ENCODE data around the gene LZTS3. TPM values are rescaled to one million over a fixed set of nuclear protein-coding genes. Genes with fewer than 3 reads are reported as not detected.
A peak's percentile ranks its signal among the peaks of the same experiment; 100 is the strongest.
"Not testable (repeated sequence)": the region's sequence is repeated elsewhere in the genome, so short reads cannot be mapped to it uniquely, and the experiment has no call there.

LZTS3 gene
- total RNA-seq, 2 experiments from 2014 or later, result 0.42 to 0.53 TPM

DNA sequence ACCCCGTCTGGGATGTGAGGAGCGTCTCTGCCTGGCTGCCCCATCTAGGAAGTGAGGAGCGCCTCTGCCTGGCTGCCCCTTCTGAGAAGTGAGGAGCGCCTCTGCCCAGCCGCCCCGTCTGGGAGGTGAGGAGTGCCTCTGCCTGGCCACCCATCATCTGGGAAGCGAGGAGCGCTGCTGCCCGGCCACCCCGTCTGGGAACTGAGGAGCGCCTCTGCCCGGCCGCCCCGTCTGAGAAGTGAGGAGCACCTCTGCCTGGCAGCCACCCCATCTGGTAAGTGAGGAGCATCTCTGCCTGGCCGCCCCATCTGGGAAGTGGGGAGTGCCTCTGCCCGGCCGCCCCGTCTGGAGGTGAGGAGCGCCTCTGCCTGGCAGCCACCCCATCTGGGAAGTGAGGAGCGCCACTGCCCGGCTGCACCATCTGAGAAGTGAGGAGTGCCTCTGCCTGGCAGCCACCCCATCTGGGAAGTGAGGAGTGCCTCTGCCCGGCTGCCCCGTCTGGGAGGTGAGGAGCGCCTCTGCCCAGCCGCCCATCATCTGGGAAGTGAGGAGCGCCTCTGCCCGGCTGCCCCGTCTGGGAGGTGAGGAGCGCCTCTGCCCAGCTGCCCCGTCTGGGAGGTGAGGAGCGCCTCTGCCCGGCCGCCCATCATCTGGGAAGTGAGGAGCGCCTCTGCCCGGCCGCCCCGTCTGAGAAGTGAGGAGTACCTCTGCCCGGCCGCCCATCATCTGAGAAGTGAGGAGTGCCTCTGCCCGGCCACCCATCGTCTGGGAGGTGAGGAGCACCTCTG, 48.4 kb downstream of the LZTS3 start:
- DNase-seq; ATAC-seq; H3K27ac Mint-ChIP-seq; H3K27me3 Mint-ChIP-seq (ENCODE audit: low read depth); H3K9me3 Mint-ChIP-seq (ENCODE audit: insufficient read depth); POLR2A ChIA-PET; CTCF ChIA-PET; H3K4me3 Mint-ChIP-seq: not testable (repeated sequence)
- peaks cover 40% of the 10 kb centered on the region for H3K36me3 Mint-ChIP-seq (ENCODE audit: low read depth)
- H3K4me1 Mint-ChIP-seq (ENCODE audit: low read depth), result peaks cover 31% of the 10 kb centered on the region

DNA sequence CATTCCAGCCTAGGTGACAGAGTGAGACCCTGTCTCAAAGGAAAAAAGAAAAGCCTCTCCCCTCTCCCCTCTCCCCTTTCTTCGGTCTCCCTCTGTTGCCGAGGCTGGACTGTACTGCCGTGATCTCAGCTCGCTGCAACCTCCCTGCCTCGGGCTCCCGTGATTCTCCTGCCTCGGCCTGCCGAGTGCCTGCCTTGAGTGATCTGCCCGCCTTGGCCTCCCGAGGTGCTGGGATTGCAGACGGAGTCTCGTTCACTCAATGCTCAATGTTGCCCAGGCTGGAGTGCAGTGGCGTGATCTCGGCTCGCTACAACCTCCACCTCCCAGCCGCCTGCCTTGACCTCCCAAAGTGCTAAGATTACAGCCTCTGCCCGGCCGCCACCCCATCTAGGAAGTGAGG, 49.2 kb downstream of the LZTS3 start:
- ATAC-seq, result not testable (repeated sequence)

DNA sequence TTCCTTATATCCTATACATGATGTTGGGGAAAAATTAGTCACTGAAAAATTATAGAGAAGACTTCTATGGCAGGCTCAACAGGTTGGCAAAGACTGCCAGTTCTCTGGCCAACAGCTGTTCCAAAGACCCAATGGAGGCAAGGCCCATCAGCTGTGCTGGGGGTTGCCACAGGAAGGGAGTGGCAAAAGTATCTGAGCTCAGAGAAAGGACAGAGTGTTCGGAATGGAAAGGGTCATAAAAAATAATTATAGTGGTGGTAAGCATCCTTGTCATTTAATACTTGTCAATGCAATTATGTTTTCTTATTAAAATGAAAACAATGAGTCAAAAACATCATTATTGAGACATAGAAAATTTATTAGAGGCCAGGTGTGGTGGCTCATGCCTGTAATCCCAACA, 49.8 kb downstream of the LZTS3 start:
- peaks cover 47% of the 10 kb centered on the region for H3K36me3 Mint-ChIP-seq (ENCODE audit: low read depth)
- DNase-seq, result no peak
- CTCF ChIA-PET, result interaction anchor here (0.9 kb wide), 1 partner anchor 34 kb away, joined by 3 read pairs; no protein-coding TSS in a partner anchor
- H3K27ac Mint-ChIP-seq, result peak overlapping the region; percentile 65
- no peak for ATAC-seq
- POLR2A ChIA-PET, result no interaction called here
- H3K4me1 Mint-ChIP-seq (ENCODE audit: low read depth), result peaks cover 34% of the 10 kb centered on the region
- H3K4me3 Mint-ChIP-seq, result no peak overlapping the region
- peaks cover 4% of the 10 kb centered on the region for H3K9me3 Mint-ChIP-seq (ENCODE audit: insufficient read depth)
- no peaks in the 10 kb centered on the region for H3K27me3 Mint-ChIP-seq (ENCODE audit: low read depth)

More for the DNA sequence above, 49.2 kb downstream of the LZTS3 start:
- Mint-ChIP-seq H3K36me3 (ENCODE audit: low read depth) (peaks cover 45% of the 10 kb centered on the region), H3K4me1 (ENCODE audit: low read depth) (peaks cover 33% of the 10 kb centered on the region)
- POLR2A ChIA-PET; DNase-seq; H3K27ac Mint-ChIP-seq; H3K4me3 Mint-ChIP-seq; H3K9me3 Mint-ChIP-seq (ENCODE audit: insufficient read depth); H3K27me3 Mint-ChIP-seq (ENCODE audit: low read depth): not testable (repeated sequence)
- CTCF ChIA-PET, result interaction anchor here (0.9 kb wide), 1 partner anchor 33 kb away, joined by 3 read pairs; no protein-coding TSS in a partner anchor

GRCh38 chr20:3121955-3122610, 51.3 kb downstream of the LZTS3 start:
- POLR2A ChIA-PET, result interaction anchor here (0.6 to 1.2 kb wide), 2 partner anchors 35 to 66 kb away, joined by 3 to 5 read pairs; no protein-coding TSS in a partner anchor
- peaks cover 47% of the 10 kb centered on the region for H3K36me3 Mint-ChIP-seq (ENCODE audit: low read depth)
- peak; percentile 9 for ATAC-seq

DNA sequence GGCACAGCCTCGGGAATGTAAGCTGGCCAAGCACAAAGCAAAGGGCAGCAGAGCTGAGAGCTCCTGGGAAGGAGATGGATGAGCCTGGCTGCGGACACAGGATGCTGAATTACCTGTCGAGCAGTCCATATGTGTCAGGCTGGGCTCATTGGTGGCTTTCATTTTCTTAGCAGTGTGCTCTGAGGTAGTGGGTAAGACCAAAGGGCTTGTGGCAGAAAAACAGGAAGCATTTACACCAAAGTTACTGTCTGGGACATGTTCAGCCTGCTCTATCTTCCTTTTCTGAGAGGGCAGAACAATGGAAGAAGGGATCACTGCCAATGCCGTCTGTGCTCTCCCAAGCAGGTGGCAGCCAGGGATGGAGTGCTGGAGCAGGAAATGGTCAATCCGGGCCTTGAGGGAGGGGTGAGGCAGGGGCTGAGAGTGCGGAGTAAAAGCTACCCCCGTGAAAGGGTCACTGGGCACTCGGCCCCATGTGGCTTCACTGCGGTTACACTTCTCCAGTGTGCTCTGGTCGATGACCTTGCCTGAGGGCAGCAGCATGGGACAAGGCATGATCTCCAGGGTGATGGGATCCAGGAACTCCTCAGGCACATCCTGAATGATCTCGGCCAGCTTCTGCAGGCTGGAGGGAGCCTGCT, 52.0 kb downstream of the LZTS3 start:
- Mint-ChIP-seq H3K27me3 (ENCODE audit: low read depth) (no peaks in the 10 kb centered on the region), H3K36me3 (ENCODE audit: low read depth) (peaks cover 47% of the 10 kb centered on the region), H3K4me1 (ENCODE audit: low read depth) (peaks cover 34% of the 10 kb centered on the region), H3K4me3 (peak overlapping the region; percentile 44), H3K27ac (peak overlapping the region; percentile 95), H3K9me3 (ENCODE audit: insufficient read depth) (peaks cover 4% of the 10 kb centered on the region)
- peak; percentile 83 for ATAC-seq
- ChIA-PET POLR2A (interaction anchor here (0.6 to 1.2 kb wide), 3 partner anchors 36 to 67 kb away, joined by 3 to 5 read pairs (median 4); partner anchors contain the start of genes FASTKD5 and UBOX5), CTCF (interaction anchor here (1.0 to 1.2 kb wide), 3 partner anchors 8 to 68 kb away, joined by 3 read pairs; no protein-coding TSS in a partner anchor)
- peak; percentile 56 for DNase-seq

More at GRCh38 chr20:3121955-3122610, 51.3 kb downstream of the LZTS3 start:
- Mint-ChIP-seq H3K27me3 (ENCODE audit: low read depth) (no peaks in the 10 kb centered on the region), H3K9me3 (ENCODE audit: insufficient read depth) (peaks cover 4% of the 10 kb centered on the region), H3K4me3 (peak overlapping the region; percentile 44), H3K4me1 (ENCODE audit: low read depth) (peaks cover 34% of the 10 kb centered on the region), H3K27ac (peak overlapping the region; percentile 95)
- no peak for DNase-seq
- CTCF ChIA-PET, result interaction anchor here (1.0 to 1.2 kb wide), 3 partner anchors 8 to 68 kb away, joined by 3 read pairs; no protein-coding TSS in a partner anchor

- H3K9me3 Mint-ChIP-seq (ENCODE audit: insufficient read depth), result peaks cover 4% of the 10 kb centered on the region
- H3K4me1 Mint-ChIP-seq (ENCODE audit: low read depth), result peaks cover 34% of the 10 kb centered on the region
- peaks cover 42% of the 10 kb centered on the region for H3K36me3 Mint-ChIP-seq (ENCODE audit: low read depth)
- DNase-seq, result no peak
- no peaks in the 10 kb centered on the region for H3K27me3 Mint-ChIP-seq (ENCODE audit: low read depth)
- CTCF ChIA-PET, result no interaction called here
- POLR2A ChIA-PET, result interaction anchor here (0.7 kb wide), 1 partner anchor 104 kb away, joined by 3 read pairs; no protein-coding TSS in a partner anchor
- H3K4me3 Mint-ChIP-seq, result no peak overlapping the region
- no peak overlapping the region for H3K27ac Mint-ChIP-seq
- no peak for ATAC-seq
Measured at GRCh38 chr20:3119044-3119443, 54.3 kb downstream of the LZTS3 start.

GRCh38 chr20:3117839-3118379, 55.4 kb downstream of the LZTS3 start:
- H3K4me1 Mint-ChIP-seq (ENCODE audit: low read depth), result peaks cover 27% of the 10 kb centered on the region
- H3K27me3 Mint-ChIP-seq (ENCODE audit: low read depth); H3K27ac Mint-ChIP-seq; H3K9me3 Mint-ChIP-seq (ENCODE audit: insufficient read depth); H3K4me3 Mint-ChIP-seq: not testable (repeated sequence)
- DNase-seq (peak; percentile 62), ATAC-seq (peak; percentile 62)
- CTCF ChIA-PET, result interaction anchor here (0.7 to 1.0 kb wide), 5 partner anchors 22 to 198 kb away, joined by 3 to 4 read pairs (median 3); no protein-coding TSS in a partner anchor
- POLR2A ChIA-PET, result interaction anchor here (0.7 kb wide), 1 partner anchor 60 kb away, joined by 3 read pairs; no protein-coding TSS in a partner anchor
- H3K36me3 Mint-ChIP-seq (ENCODE audit: low read depth), result peaks cover 39% of the 10 kb centered on the region

GRCh38 chr20:3116341-3116740, 57.0 kb downstream of the LZTS3 start:
- no peak overlapping the region for H3K27ac Mint-ChIP-seq
- ATAC-seq (no peak), DNase-seq (no peak)
- peaks cover 11% of the 10 kb centered on the region for H3K4me1 Mint-ChIP-seq (ENCODE audit: low read depth)
- POLR2A ChIA-PET, result no interaction called here
- H3K4me3 Mint-ChIP-seq, result no peak overlapping the region
- no peaks in the 10 kb centered on the region for H3K27me3 Mint-ChIP-seq (ENCODE audit: low read depth)
- CTCF ChIA-PET, result interaction anchor here (0.9 to 1.0 kb wide), 2 partner anchors 48 to 92 kb away, joined by 4 read pairs; no protein-coding TSS in a partner anchor
- peaks cover 24% of the 10 kb centered on the region for H3K36me3 Mint-ChIP-seq (ENCODE audit: low read depth)
- no peaks in the 10 kb centered on the region for H3K9me3 Mint-ChIP-seq (ENCODE audit: insufficient read depth)

- peaks cover 3% of the 10 kb centered on the region for H3K4me1 Mint-ChIP-seq (ENCODE audit: low read depth)
- no peak overlapping the region for H3K27ac Mint-ChIP-seq
- peaks cover 16% of the 10 kb centered on the region for H3K36me3 Mint-ChIP-seq (ENCODE audit: low read depth)
- ATAC-seq (peak; percentile 37), DNase-seq (peak; percentile 27)
- no peaks in the 10 kb centered on the region for H3K27me3 Mint-ChIP-seq (ENCODE audit: low read depth)
- no peak overlapping the region for H3K4me3 Mint-ChIP-seq
- no peaks in the 10 kb centered on the region for H3K9me3 Mint-ChIP-seq (ENCODE audit: insufficient read depth)
- ChIA-PET CTCF (interaction anchor here (0.9 to 2.4 kb wide), 7 partner anchors 11 to 93 kb away, joined by 3 to 9 read pairs (median 4); no protein-coding TSS in a partner anchor), POLR2A (interaction anchor here (0.6 kb wide), 1 partner anchor 57 kb away, joined by 3 read pairs; no protein-coding TSS in a partner anchor)
Measured at GRCh38 chr20:3115190-3116107, 57.9 kb downstream of the LZTS3 start.
